OCI-LY7 (cell line): ENCODE results near the gene GPR61. TPM values are rescaled to one million over a fixed set of nuclear protein-coding genes. Genes with fewer than 3 reads are reported as not detected.

ENCODE experiments used
- BruUV-seq: library from RNA; stranded (reverse); fragments of 400-500 nt; replicated peaks from 2 replicates; lab custom pipeline; 2021; lab: Mats Ljungman, UMichigan
- CTCF ChIA-PET: fragments of 300-600 bp; sonication (Branson Sonifier 250); formaldehyde crosslinking; loops from one replicate; lab custom pipeline; 2022; ENCODE audit warnings: antibody characterized with exemption; ENCODE audit not compliant: unreplicated experiment; lab: Charles Lee
- POLR2A ChIA-PET: fragments of 300-600 bp; sonication (Branson Sonifier 250); formaldehyde crosslinking; loops from one replicate; lab custom pipeline; 2022; ENCODE audit warnings: antibody characterized with exemption; lab: Charles Lee
- DNase-seq: peaks from one replicate; pipeline ENCODE4 v3.0.0-alpha.2; 2015; ENCODE audit warnings: low spot score
- H2AFZ ChIP-seq: fragments of 200-600 bp; sonication (generic), shearing (Covaris generic); 2 replicates; pipeline ENCODE4 v1.6.1; 2014; ENCODE audit warnings: mild to moderate bottlenecking, antibody characterized with exemption, low read length, moderate library complexity
- H3K27ac ChIP-seq: fragments of 200-600 bp; sonication (generic); 2 replicates; pipeline ENCODE4 v1.5.1; 2014; ENCODE audit warnings: mixed run types, low read depth, mild to moderate bottlenecking, moderate library complexity, low read length, inconsistent platforms; ENCODE audit not compliant: poor library complexity, severe bottlenecking
- H3K36me3 ChIP-seq: fragments of 200-600 bp; sonication (generic); 2 replicates; pipeline ENCODE4 v1.6.1; 2014; ENCODE audit warnings: mild to moderate bottlenecking, antibody characterized with exemption, low read length, moderate library complexity, mixed read lengths; ENCODE audit not compliant: insufficient read depth
- H3K4me1 ChIP-seq: fragments of 200-600 bp; sonication (generic); 2 replicates; pipeline ENCODE4 v1.5.1; 2014; ENCODE audit warnings: mild to moderate bottlenecking, low read length; ENCODE audit not compliant: insufficient read depth, poor library complexity, severe bottlenecking
- H3K4me2 ChIP-seq: fragments of 200-600 bp; sonication (generic); 2 replicates; pipeline ENCODE4 v1.6.1; 2014; ENCODE audit warnings: mild to moderate bottlenecking, low read length
- H3K4me3 ChIP-seq: fragments of 200-600 bp; sonication (generic); 2 replicates; pipeline ENCODE4 v1.5.1; 2014; ENCODE audit warnings: mild to moderate bottlenecking, low read depth, low read length; ENCODE audit not compliant: poor library complexity, severe bottlenecking
- H3K79me2 ChIP-seq: fragments of 200-600 bp; sonication (generic); 2 replicates; pipeline ENCODE4 v1.6.1; 2016; ENCODE audit warnings: low read depth, mild to moderate bottlenecking, low read length, moderate library complexity, mixed read lengths; ENCODE audit not compliant: insufficient read depth
- H3K9me2 ChIP-seq: fragments of 200-600 bp; sonication (generic); 2 replicates; pipeline ENCODE4 v1.6.1; 2016; ENCODE audit warnings: mild to moderate bottlenecking, low read length, mixed read lengths; ENCODE audit not compliant: insufficient read depth
- H3K9me3 ChIP-seq: fragments of 200-600 bp; sonication (generic); 2 replicates; pipeline ENCODE4 v1.6.1; 2014; ENCODE audit warnings: mild to moderate bottlenecking, mixed run types, low read length, mixed read lengths
- H4K20me1 ChIP-seq: fragments of 200-600 bp; sonication (generic); 2 replicates; pipeline ENCODE4 v1.6.1; 2014; ENCODE audit warnings: mild to moderate bottlenecking, antibody characterized with exemption, low read length, moderate library complexity, mixed read lengths; ENCODE audit not compliant: insufficient read depth
- CTCF ChIP-seq: fragments of 200-600 bp; sonication (generic); conservative IDR thresholded peaks from 2 replicates; pipeline ENCODE4 v1.5.1; 2014; ENCODE audit warnings: mild to moderate bottlenecking, antibody characterized with exemption, low read length, moderate library complexity, mixed read lengths
- EZH2phosphoT487 ChIP-seq: fragments of 200-600 bp; sonication (generic); IDR thresholded peaks from 2 replicates; pipeline ENCODE4 v1.6.1; 2018; ENCODE audit warnings: low read depth, borderline replicate concordance, mild to moderate bottlenecking, mixed run types, antibody characterized with exemption, low read length, moderate library complexity, mixed read lengths
- intact Hi-C: fragments of 100-400 bp; cut with micrococcal nuclease; formaldehyde crosslinking; loops from one replicate; pipeline ENCODE4 v1.10.0; 2022; ENCODE audit not compliant: unreplicated experiment
- total RNA-seq, 2 experiments: library from RNA; depleted of rRNA in 1 of 2; stranded (reverse); fragments of >200 nt in 1 of 2; shearing (Covaris generic) in 1 of 2; gene quantifications; 2 replicates each; pipeline ENCODE4 v1.2.3, GENCODE V29; 2014 to 2022

The GPR61 gene
- total RNA-seq, 2 experiments from 2014 or later, result not detected

DNA sequence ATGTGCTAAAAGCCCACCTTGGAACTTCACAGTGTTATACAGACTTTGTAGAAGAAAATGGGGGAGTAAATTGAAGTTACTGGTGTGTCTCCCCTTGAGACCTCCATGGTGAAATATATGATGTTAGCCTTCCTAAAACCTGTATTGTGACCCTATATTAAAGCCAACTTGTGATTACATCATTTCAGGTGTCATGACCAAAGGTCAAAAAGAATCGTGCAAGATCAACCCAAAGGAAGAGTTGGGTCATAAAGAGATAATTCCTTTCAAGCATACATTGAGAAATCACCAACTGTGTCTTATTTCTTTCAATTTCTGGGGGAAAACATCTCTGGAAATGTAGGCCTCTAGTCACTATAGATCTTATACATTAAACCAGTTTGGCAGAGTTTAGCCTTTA, 45.1 kb downstream of the GPR61 start:
- TSS peak; percentile 16 for BruUV-seq
- no peak for DNase-seq
- no peak overlapping the region for H2AFZ ChIP-seq
- H3K4me1 ChIP-seq, result no peaks in the 10 kb centered on the region
- no peaks in the 10 kb centered on the region for H4K20me1 ChIP-seq
- TF ChIP-seq EZH2phosphoT487 (no peak), CTCF (no peak)
- CTCF ChIA-PET, result no interaction called here
- no peaks in the 10 kb centered on the region for H3K79me2 ChIP-seq
- peaks cover 90% of the 10 kb centered on the region for H3K36me3 ChIP-seq
- no peak overlapping the region for H3K27ac ChIP-seq
- intact Hi-C loops, result no loop called here
- H3K9me3 ChIP-seq, result no peaks in the 10 kb centered on the region
- no peaks in the 10 kb centered on the region for H3K9me2 ChIP-seq
- H3K4me3 ChIP-seq, result no peak overlapping the region
- POLR2A ChIA-PET, result interaction anchor here (1.1 kb wide), 1 partner anchor 33 kb away, joined by 3 read pairs; no protein-coding TSS in a partner anchor
- H3K4me2 ChIP-seq, result no peak overlapping the region

DNA sequence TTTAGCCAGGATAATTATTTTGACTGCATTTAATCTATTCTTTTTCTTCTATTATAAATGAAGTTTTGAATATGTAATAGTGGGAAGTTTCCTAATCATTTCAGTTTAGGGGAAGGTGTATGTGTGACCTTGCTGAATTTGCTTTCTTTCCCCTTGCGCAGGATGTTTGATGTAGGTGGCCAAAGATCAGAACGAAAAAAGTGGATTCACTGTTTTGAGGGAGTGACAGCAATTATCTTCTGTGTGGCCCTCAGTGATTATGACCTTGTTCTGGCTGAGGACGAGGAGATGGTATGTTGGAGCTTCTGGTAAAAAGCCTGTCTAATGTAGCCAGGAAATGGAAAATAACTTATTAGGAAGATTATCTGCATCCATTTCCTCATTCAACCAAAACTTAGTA, 46.4 kb downstream of the GPR61 start:
- H3K9me3 ChIP-seq, result no peaks in the 10 kb centered on the region
- H3K4me1 ChIP-seq, result no peaks in the 10 kb centered on the region
- TF ChIP-seq EZH2phosphoT487, result no peak
- no peak for TF ChIP-seq CTCF
- no peaks in the 10 kb centered on the region for H3K79me2 ChIP-seq
- ChIA-PET POLR2A (interaction anchor here (1.1 kb wide), 1 partner anchor 35 kb away, joined by 3 read pairs; no protein-coding TSS in a partner anchor), CTCF (no interaction called here)
- intact Hi-C loops, result no loop called here
- no peak overlapping the region for H2AFZ ChIP-seq
- H3K4me3 ChIP-seq, result no peak overlapping the region
- peaks cover 88% of the 10 kb centered on the region for H3K36me3 ChIP-seq
- BruUV-seq, result no TSS peak
- DNase-seq, result no peak
- H3K9me2 ChIP-seq, result no peaks in the 10 kb centered on the region
- H3K27ac ChIP-seq, result no peak overlapping the region
- H4K20me1 ChIP-seq, result no peaks in the 10 kb centered on the region
- H3K4me2 ChIP-seq, result no peak overlapping the region

- no TSS peak for BruUV-seq
- H3K27ac ChIP-seq, result no peak overlapping the region
- H3K4me2 ChIP-seq, result no peak overlapping the region
- H4K20me1 ChIP-seq, result no peaks in the 10 kb centered on the region
- no peaks in the 10 kb centered on the region for H3K79me2 ChIP-seq
- H3K4me3 ChIP-seq, result no peak overlapping the region
- intact Hi-C loops, result no loop called here
- ChIA-PET CTCF (no interaction called here), POLR2A (no interaction called here)
- no peak for DNase-seq
- no peaks in the 10 kb centered on the region for H3K4me1 ChIP-seq
- peaks cover 93% of the 10 kb centered on the region for H3K36me3 ChIP-seq
- no peak overlapping the region for H2AFZ ChIP-seq
- no peaks in the 10 kb centered on the region for H3K9me2 ChIP-seq
- H3K9me3 ChIP-seq, result no peaks in the 10 kb centered on the region
- no peak for TF ChIP-seq EZH2phosphoT487
- no peak for TF ChIP-seq CTCF
Measured at GRCh38 chr1:109589177-109589576, 49.5 kb downstream of the GPR61 start.
